Cardiac muscle cell (in vitro differentiated cells and primary cell): ENCODE measurements around the gene CCT7. TPM values are rescaled to one million over a fixed set of nuclear protein-coding genes. Genes with fewer than 3 reads are reported as not detected.
A peak's percentile ranks its signal among the peaks of the same experiment; 100 is the strongest.

ENCODE experiments used
- DNase-seq, 2 donors: peaks; one replicate each; pipeline versions ENCODE4 v3.0.0 to v3.0.0-alpha.2; 2010 to 2017; ENCODE audit warnings: low read depth in 1 of 2, low spot score in 1 of 2
- H3K27ac ChIP-seq: fragments of 200-600 bp; sonication (generic); 2 replicates; pipeline ENCODE4 v1.5.1; 2016
- H3K27me3 ChIP-seq: fragments of 200-600 bp; sonication (generic); 2 replicates; pipeline ENCODE4 v1.6.0; 2016; ENCODE audit warnings: control low read depth
- H3K36me3 ChIP-seq: fragments of 200-600 bp; sonication (generic); 2 replicates; pipeline ENCODE4 v1.5.1; 2016; ENCODE audit warnings: control low read depth
- H3K4me1 ChIP-seq: fragments of 200-600 bp; sonication (generic); 2 replicates; pipeline ENCODE4 v1.8.1; 2017; ENCODE audit warnings: low read depth, mild to moderate bottlenecking, mixed run types
- H3K4me3 ChIP-seq: fragments of 200-600 bp; sonication (generic); 2 replicates; pipeline ENCODE4 v1.5.1; 2016; ENCODE audit warnings: mild to moderate bottlenecking
- H3K9me3 ChIP-seq: fragments of 200-600 bp; sonication (generic); 2 replicates; pipeline ENCODE4 v1.5.1; 2017; ENCODE audit warnings: low read depth, mild to moderate bottlenecking, control low read depth
- CTCF ChIP-seq: IDR thresholded peaks from 2 replicates; pipeline ENCODE4 v1.5.1; 2012; ENCODE audit warnings: low read depth, mild to moderate bottlenecking, low read length
- polyA plus RNA-seq: library from polyadenylated mRNA; unstranded; fragments of >200 nt; fragmentation: Nextera tagmentation; extraction: Ambion mirVana; gene quantifications from 2 replicates; pipeline ENCODE4 v1.2.1, GENCODE V29; 2016
- total RNA-seq: library from RNA; depleted of rRNA; stranded (reverse); fragments of >200 nt; gene quantifications from 2 replicates; pipeline ENCODE4 v1.2.3, GENCODE V29; 2016

CCT7 gene
- total and polyA plus RNA-seq, 2 experiments from 2014 or later: 370 to 384 TPM

GRCh38 chr2:73291461-73292315 lies 57.6 kb downstream of the CCT7 start:
- Histone ChIP-seq H3K36me3 (no peaks in the 10 kb centered on the region), H3K27me3 (peaks cover 100% of the 10 kb centered on the region), H3K4me1 (no peaks in the 10 kb centered on the region), H3K4me3 (peak overlapping the region; percentile 4), H3K9me3 (no peaks in the 10 kb centered on the region), H3K27ac (no peak overlapping the region)
- DNase-seq: peak in 1 of 2 donors; percentile 17
- TF ChIP-seq CTCF: no peak

- no peak for DNase-seq
- no peaks in the 10 kb centered on the region for H3K9me3 ChIP-seq
- TF ChIP-seq CTCF: no peak
- H3K4me1 ChIP-seq: no peaks in the 10 kb centered on the region
- H3K27ac ChIP-seq: no peak overlapping the region
- H3K27me3 ChIP-seq: peaks cover 100% of the 10 kb centered on the region
- no peaks in the 10 kb centered on the region for H3K36me3 ChIP-seq
- no peak overlapping the region for H3K4me3 ChIP-seq
Measured at GRCh38 chr2:73292316-73292905, 58.3 kb downstream of the CCT7 start.

GRCh38 chr2:73292906-73293533 lies 58.9 kb downstream of the CCT7 start:
- no peak for DNase-seq
- no peak for TF ChIP-seq CTCF
- Histone ChIP-seq H3K4me1 (no peaks in the 10 kb centered on the region), H3K9me3 (no peaks in the 10 kb centered on the region), H3K27ac (no peak overlapping the region), H3K36me3 (no peaks in the 10 kb centered on the region), H3K27me3 (peaks cover 100% of the 10 kb centered on the region), H3K4me3 (peak overlapping the region; percentile 43)

GRCh38 chr2:73293534-73294171 lies 59.5 kb downstream of the CCT7 start, which contains the start of gene EGR4:
Gene EGR4 (minus strand): TSS chr2:73293548. CDS start chr2:73293317, 231 bp downstream.
- DNase-seq: peak; percentile 80 to 82
- Histone ChIP-seq H3K9me3 (no peaks in the 10 kb centered on the region), H3K4me3 (peak within 1 kb of the TSS; percentile 43), H3K27me3 (peaks cover 100% of the 10 kb centered on the region), H3K4me1 (no peaks in the 10 kb centered on the region), H3K36me3 (no peaks in the 10 kb centered on the region), H3K27ac (no peak within 1 kb of the TSS)
- no peak for TF ChIP-seq CTCF

GRCh38 chr2:73294239-73294638 lies 60.1 kb downstream of the CCT7 start:
- no peak overlapping the region for H3K4me3 ChIP-seq
- H3K4me1 ChIP-seq: no peaks in the 10 kb centered on the region
- H3K27ac ChIP-seq: no peak overlapping the region
- H3K27me3 ChIP-seq: peaks cover 95% of the 10 kb centered on the region
- H3K36me3 ChIP-seq: no peaks in the 10 kb centered on the region
- H3K9me3 ChIP-seq: no peaks in the 10 kb centered on the region
- DNase-seq: no peak
- TF ChIP-seq CTCF: no peak
